Spleen (tissue), 11 donors: ENCODE results near the gene GCK. TPM values are rescaled to one million over a fixed set of nuclear protein-coding genes. Genes with fewer than 3 reads are reported as not detected.

Experiments
- DNase-seq: peaks from one replicate; pipeline ENCODE4 v3.0.0-alpha.2; 2020
- H3K27ac ChIP-seq, 8 donors: fragments of 200-600 bp; sonication (generic) in 7 of 8; 1 replicate in 4 of 8; 2 replicates in 4 of 8; pipeline versions ENCODE4 v1.5.0 to v1.8.0; 2016 to 2021; ENCODE audit warnings: inconsistent platforms in 4 of 8, mild to moderate bottlenecking in 4 of 8, moderate library complexity in 1 of 8
- H3K27me3 ChIP-seq, 7 donors: fragments of 200-600 bp; sonication (generic) in 6 of 7; replicated peaks in 1 of 7; 1 replicate in 4 of 7; 2 replicates in 3 of 7; pipeline versions ENCODE4 v1.5.0 to v1.8.0; 2016 to 2021; ENCODE audit warnings: inconsistent platforms in 3 of 7, mild to moderate bottlenecking in 1 of 7
- H3K36me3 ChIP-seq, 6 donors: fragments of 200-600 bp; sonication (generic) in 5 of 6; 1 replicate in 4 of 6; 2 replicates in 2 of 6; pipeline versions ENCODE4 v1.5.0 to v1.8.0; 2016 to 2021; ENCODE audit warnings: inconsistent platforms in 2 of 6
- H3K4me1 ChIP-seq, 6 donors: fragments of 200-600 bp; sonication (generic) in 5 of 6; 1 replicate in 3 of 6; 2 replicates in 3 of 6; pipeline versions ENCODE4 v1.5.0 to v1.8.0; 2016 to 2021; ENCODE audit warnings: inconsistent platforms in 3 of 6
- H3K4me3 ChIP-seq, 8 donors: fragments of 200-600 bp; sonication (generic) in 7 of 8; 1 replicate in 4 of 8; 2 replicates in 4 of 8; pipeline versions ENCODE4 v1.5.0 to v1.8.0; 2016 to 2021; ENCODE audit warnings: inconsistent platforms in 4 of 8, mild to moderate bottlenecking in 4 of 8, moderate library complexity in 2 of 8
- H3K9me3 ChIP-seq, 8 donors: fragments of 200-600 bp; sonication (generic) in 7 of 8; 1 replicate in 4 of 8; 2 replicates in 4 of 8; pipeline versions ENCODE4 v1.5.0 to v1.8.0; 2016 to 2021; ENCODE audit warnings: inconsistent platforms in 4 of 8
- POLR2A ChIP-seq, 3 donors: fragments of 450-650 bp; IDR thresholded peaks; one replicate each; pipeline ENCODE4 v1.5.1; 2017; ENCODE audit warnings: antibody characterized with exemption in 3 of 3, mild to moderate bottlenecking in 1 of 3
- POLR2AphosphoS5 ChIP-seq, 3 donors: sonication (generic); formaldehyde crosslinking; IDR thresholded peaks; one replicate each; pipeline ENCODE4 v1.5.1; 2017; ENCODE audit warnings: antibody characterized with exemption in 3 of 3
- WGBS, 5 donors: extraction: QIAGEN DNeasy Blood & Tissue Kit in 3 of 5; methylation state at CpG; one replicate each; pipeline versions ENCODE4 v1.1.5 to v1.1.7; 2013 to 2018; 5-methylcytosine and 5-hydroxymethylcytosine counted together
- intact Hi-C: fragments of 100-400 bp; cut with DNase I; formaldehyde crosslinking; loops from one replicate; pipeline ENCODE4 v1.15.0; 2023; ENCODE audit warnings: low total_unique reads
- polyA plus RNA-seq, 3 donors: library from polyadenylated mRNA; stranded (reverse); fragments of 200-250 nt; gene quantifications; one replicate each; pipeline ENCODE4 v1.2.1, GENCODE V29; 2013
- total RNA-seq, 7 donors: library from RNA; depleted of rRNA in 3 of 7; stranded (reverse); fragments of >200 nt in 3 of 7; fragmentation: NEBNext Ultra II Directional in 4 of 7; extraction: Animal tissue kit (Norgen Biotek cat#: 25700) in 4 of 7; gene quantifications; one replicate each; pipeline versions ENCODE4 v1.1.0 to v1.2.1, GENCODE V29; 2016 to 2021
- TF ChIP-seq, protein P1 (sequence below), 11 experiments: fragments of 200-600 bp in 7 of 11; fragments of 450-650 bp in 4 of 11; sonication (generic) in 4 of 11; IDR thresholded peaks in 8 of 11; conservative IDR thresholded peaks in 3 of 11; 1 replicate in 7 of 11; 2 replicates in 4 of 11; pipeline versions ENCODE4 v1.4.0 to v1.8.0; 2016 to 2021; ENCODE audit warnings: antibody characterized with exemption in 11 of 11, inconsistent platforms in 4 of 11, mild to moderate bottlenecking in 1 of 11
- donor health status: healthy with polysubstance abuse.
- donor health status: DM: no; HTN: no; CAD: no; lungs with moderate emphysema.
- donor health status: DM: no; HTN: no; CAD: no.
- donor health status: Bipolar disorder and iron deficiency.
- donor health status: healthy.
- donor health status: DM: no; HTN: no; CAD: no.
- donor health status: DM: yes; HTN: yes; CAD: no.

The GCK gene
- total and polyA plus RNA-seq, 10 donors: 0.29 to 1.7 (median 0.55) TPM; not detected in 3

DNA sequence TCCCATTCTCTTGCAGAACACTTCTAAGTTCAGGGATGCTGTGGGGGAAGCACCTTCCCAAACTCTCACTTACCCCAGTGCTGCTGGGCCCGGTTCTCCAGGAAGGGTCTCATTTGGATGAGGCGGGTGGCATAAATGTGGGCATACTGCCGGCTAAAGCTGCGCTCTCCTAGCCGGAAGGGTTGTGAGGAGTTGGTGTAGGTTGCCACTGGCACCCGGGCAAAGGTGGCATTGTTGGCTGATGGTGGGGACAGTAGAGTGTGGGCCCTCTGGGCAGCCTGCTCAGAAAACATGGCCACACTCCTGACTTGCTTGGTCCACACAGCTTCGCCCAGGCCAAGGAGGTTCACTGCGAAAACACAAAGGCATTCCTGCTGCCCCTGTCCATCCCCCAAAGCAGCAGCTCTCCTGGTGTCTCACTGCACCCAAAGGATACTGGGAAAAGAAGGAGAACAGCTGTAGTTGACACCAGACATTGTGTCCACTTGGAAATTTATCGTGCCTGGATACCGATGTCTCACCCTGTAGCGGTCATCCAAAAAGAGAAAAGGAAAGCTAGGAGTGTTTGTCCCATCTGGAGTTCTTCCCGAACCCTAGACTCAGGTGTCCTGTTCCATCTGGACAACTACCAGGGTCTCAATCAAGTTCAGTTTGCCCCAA, 67.3 kb downstream of the GCK start:
- intact Hi-C loops: no loop called here
- WGBS, 5 donors: 90 to 97% (median 92%) methylated on average over 12 of the region's 12 CpGs
- H3K9me3 ChIP-seq: peaks cover 0 to 3% (median under 1%) of the 10 kb centered on the region in 8 donors
- peaks cover 9 to 41% (median 19%) of the 10 kb centered on the region in 6 donors for H3K4me1 ChIP-seq
- H3K27me3 ChIP-seq: no peaks in the 10 kb centered on the region
- peak; percentile 63 for DNase-seq
- TF ChIP-seq, protein P1, sequence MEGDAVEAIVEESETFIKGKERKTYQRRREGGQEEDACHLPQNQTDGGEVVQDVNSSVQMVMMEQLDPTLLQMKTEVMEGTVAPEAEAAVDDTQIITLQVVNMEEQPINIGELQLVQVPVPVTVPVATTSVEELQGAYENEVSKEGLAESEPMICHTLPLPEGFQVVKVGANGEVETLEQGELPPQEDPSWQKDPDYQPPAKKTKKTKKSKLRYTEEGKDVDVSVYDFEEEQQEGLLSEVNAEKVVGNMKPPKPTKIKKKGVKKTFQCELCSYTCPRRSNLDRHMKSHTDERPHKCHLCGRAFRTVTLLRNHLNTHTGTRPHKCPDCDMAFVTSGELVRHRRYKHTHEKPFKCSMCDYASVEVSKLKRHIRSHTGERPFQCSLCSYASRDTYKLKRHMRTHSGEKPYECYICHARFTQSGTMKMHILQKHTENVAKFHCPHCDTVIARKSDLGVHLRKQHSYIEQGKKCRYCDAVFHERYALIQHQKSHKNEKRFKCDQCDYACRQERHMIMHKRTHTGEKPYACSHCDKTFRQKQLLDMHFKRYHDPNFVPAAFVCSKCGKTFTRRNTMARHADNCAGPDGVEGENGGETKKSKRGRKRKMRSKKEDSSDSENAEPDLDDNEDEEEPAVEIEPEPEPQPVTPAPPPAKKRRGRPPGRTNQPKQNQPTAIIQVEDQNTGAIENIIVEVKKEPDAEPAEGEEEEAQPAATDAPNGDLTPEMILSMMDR (IDR thresholded peaks at IDR 0.05 in 8 of 11, conservative IDR thresholded peaks at IDR 0.05 in 3 of 11): no peak
- TF ChIP-seq POLR2A (IDR thresholded peaks at IDR 0.05) (no peak), POLR2AphosphoS5 (IDR thresholded peaks at IDR 0.05) (no peak)
- no peak overlapping the region for H3K27ac ChIP-seq
- peaks cover 0 to 50% (median 13%) of the 10 kb centered on the region in 6 donors for H3K36me3 ChIP-seq
- H3K4me3 ChIP-seq: no peak overlapping the region

GRCh38 chr7:44120395-44120794, 68.8 kb downstream of the GCK start:
- Histone ChIP-seq H3K36me3 (peaks cover 0 to 65% (median 24%) of the 10 kb centered on the region in 6 donors), H3K4me3 (no peak overlapping the region), H3K27ac (no peak overlapping the region), H3K9me3 (no peaks in the 10 kb centered on the region), H3K4me1 (peaks cover 9 to 41% (median 19%) of the 10 kb centered on the region in 6 donors), H3K27me3 (no peaks in the 10 kb centered on the region)
- intact Hi-C loops: no loop called here
- WGBS, 5 donors: 90 to 97% (median 92%) methylated on average over 6 of the region's 6 CpGs
- TF ChIP-seq POLR2AphosphoS5 (IDR thresholded peaks at IDR 0.05) (no peak), POLR2A (IDR thresholded peaks at IDR 0.05) (no peak)
- DNase-seq: no peak

DNA sequence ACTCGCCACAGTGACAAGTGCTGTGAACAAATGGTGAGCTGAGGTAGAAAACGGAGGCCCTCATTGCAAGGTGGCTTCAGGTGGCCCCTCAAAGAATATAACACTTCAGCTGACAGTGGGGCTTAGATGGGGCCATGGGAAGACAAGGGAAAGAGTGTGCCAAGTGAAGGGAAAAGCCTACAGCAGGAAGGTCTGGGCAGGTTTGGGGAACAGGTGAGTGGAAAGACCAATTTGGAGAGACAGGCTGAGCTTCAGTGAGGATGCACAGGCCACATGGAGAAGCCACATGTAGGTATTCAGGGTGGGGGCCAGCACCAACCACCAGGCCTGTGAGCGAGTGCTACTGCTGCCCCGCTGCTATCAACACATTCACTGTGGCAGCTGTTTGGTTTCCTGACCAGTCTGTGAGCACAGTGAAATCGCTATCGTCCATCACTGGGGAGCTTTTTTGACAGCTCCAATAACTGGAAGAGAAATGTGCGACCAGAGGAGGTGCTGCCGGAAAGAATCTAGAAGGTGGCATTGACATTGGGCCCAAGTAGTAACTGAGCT, 69.3 kb downstream of the GCK start:
- intact Hi-C loops: no loop called here
- no peaks in the 10 kb centered on the region for H3K9me3 ChIP-seq
- H3K27ac ChIP-seq: no peak overlapping the region
- TF ChIP-seq POLR2AphosphoS5 (IDR thresholded peaks at IDR 0.05) (no peak), POLR2A (IDR thresholded peaks at IDR 0.05) (no peak)
- TF ChIP-seq, protein P1 (IDR thresholded peaks at IDR 0.05 in 8 of 11, conservative IDR thresholded peaks at IDR 0.05 in 3 of 11): no peak
- H3K27me3 ChIP-seq: no peaks in the 10 kb centered on the region
- peaks cover 0 to 70% (median 29%) of the 10 kb centered on the region in 6 donors for H3K36me3 ChIP-seq
- 89 to 95% (median 94%) methylated on average over 8 of the region's 8 CpGs for WGBS, 5 donors
- H3K4me3 ChIP-seq: no peak overlapping the region
- H3K4me1 ChIP-seq: peaks cover 9 to 41% (median 19%) of the 10 kb centered on the region in 6 donors
- DNase-seq: peak; percentile 50

DNA sequence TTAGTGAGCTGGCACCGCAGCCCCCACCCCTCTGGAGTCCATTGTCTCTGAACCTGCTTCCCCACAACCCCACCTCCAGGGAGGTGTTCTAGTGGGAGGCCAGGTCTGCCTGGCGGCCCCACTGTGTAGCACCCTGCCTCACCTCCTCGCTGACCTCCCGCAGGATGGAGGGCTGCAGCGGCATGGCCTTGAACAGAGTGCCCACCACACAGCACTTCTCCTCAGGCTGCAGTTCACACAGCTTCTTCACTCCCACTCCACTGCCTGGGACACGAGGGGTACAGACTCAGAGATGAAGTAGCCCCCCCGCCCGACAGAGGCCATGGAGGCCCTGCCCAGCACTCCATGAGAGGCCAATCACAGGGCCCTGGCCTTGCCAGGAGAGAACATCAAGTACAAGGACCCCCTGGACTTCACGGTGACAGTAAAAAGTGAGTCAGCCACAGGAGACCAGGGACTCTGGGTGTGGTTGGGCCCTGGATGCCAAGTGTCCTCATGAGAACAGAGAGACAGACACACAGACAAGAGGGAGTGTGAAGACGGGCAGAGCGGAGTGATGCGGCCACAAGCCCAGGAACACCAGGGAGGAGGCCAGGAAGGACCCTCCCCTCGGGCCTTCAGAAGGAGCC, 71.3 kb downstream of the GCK start:
- peaks cover 9 to 29% (median 13%) of the 10 kb centered on the region in 6 donors for H3K4me1 ChIP-seq
- TF ChIP-seq POLR2AphosphoS5 (IDR thresholded peaks at IDR 0.05): no peak
- no peak for TF ChIP-seq POLR2A (IDR thresholded peaks at IDR 0.05)
- TF ChIP-seq, protein P1 (IDR thresholded peaks at IDR 0.05 in 8 of 11, conservative IDR thresholded peaks at IDR 0.05 in 3 of 11): no peak
- intact Hi-C loops: no loop called here
- no peaks in the 10 kb centered on the region for H3K27me3 ChIP-seq
- no peak overlapping the region for H3K4me3 ChIP-seq
- DNase-seq: peak; percentile 54
- H3K27ac ChIP-seq: no peak overlapping the region
- H3K36me3 ChIP-seq: peaks cover 0 to 90% (median 46%) of the 10 kb centered on the region in 6 donors
- H3K9me3 ChIP-seq: no peaks in the 10 kb centered on the region
- 83 to 93% (median 91%) methylated on average over 5 to 13 of the region's 13 CpGs for WGBS, 5 donors
